ENCODE measurements around the gene L3MBTL2.
"Not testable (repeated sequence)": the region's sequence is repeated elsewhere in the genome, so short reads cannot be mapped to it uniquely, and the experiment has no call there.

The L3MBTL2 gene

GRCh38 chr22:41204992-41205900, at the start of gene L3MBTL2:
Gene L3MBTL2, plus strand, starts transcription at chr22:41205312. Its CDS starts 51 bp downstream, at chr22:41205363.
- FAIRE-seq (peak; percentile 95), DNase-seq (ENCODE audit: insufficient read length, low spot score) (peak; percentile 98)

- FAIRE-seq, result no peak
- DNase-seq (ENCODE audit: insufficient read length, low spot score), result no peak
These were observed 48.0 kb upstream of the L3MBTL2 start for GRCh38 chr22:41157083-41157482.

- FAIRE-seq, result no peak
- DNase-seq (ENCODE audit: insufficient read length, low spot score), result no peak
These were observed 36.0 kb upstream of the L3MBTL2 start for GRCh38 chr22:41169157-41169556.

GRCh38 chr22:41171996-41172395, 33.1 kb upstream of the L3MBTL2 start:
- no peak for DNase-seq (ENCODE audit: insufficient read length, low spot score)
- no peak for FAIRE-seq

- DNase-seq (ENCODE audit: insufficient read length, low spot score) (no peak), FAIRE-seq (no peak)
These were observed 29.6 kb upstream of the L3MBTL2 start for GRCh38 chr22:41175546-41175945.

- FAIRE-seq, result no peak
- no peak for DNase-seq (ENCODE audit: insufficient read length, low spot score)
These were observed 28.0 kb upstream of the L3MBTL2 start for GRCh38 chr22:41177040-41177621.

GRCh38 chr22:41177622-41178424, 27.3 kb upstream of the L3MBTL2 start:
- DNase-seq (ENCODE audit: insufficient read length, low spot score), result no peak
- no peak for FAIRE-seq

- no peak for DNase-seq (ENCODE audit: insufficient read length, low spot score)
- FAIRE-seq, result no peak
These were observed 26.6 kb upstream of the L3MBTL2 start for GRCh38 chr22:41178425-41178975.

- DNase-seq (ENCODE audit: insufficient read length, low spot score), result not testable (repeated sequence)
- FAIRE-seq, result peak; percentile 85
These were observed 24.8 kb upstream of the L3MBTL2 start for GRCh38 chr22:41180362-41180761.

GRCh38 chr22:41180926-41181325, 24.2 kb upstream of the L3MBTL2 start:
- DNase-seq (ENCODE audit: insufficient read length, low spot score) (no peak), FAIRE-seq (no peak)

- DNase-seq (ENCODE audit: insufficient read length, low spot score) (peak; percentile 66), FAIRE-seq (peak; percentile 44)
These were observed 23.5 kb upstream of the L3MBTL2 start for GRCh38 chr22:41181349-41182241.

GRCh38 chr22:41184679-41185078, 20.4 kb upstream of the L3MBTL2 start:
- DNase-seq (ENCODE audit: insufficient read length, low spot score) (no peak), FAIRE-seq (no peak)

GRCh38 chr22:41191467-41191866, 13.6 kb upstream of the L3MBTL2 start:
- FAIRE-seq, result no peak
- no peak for DNase-seq (ENCODE audit: insufficient read length, low spot score)

- FAIRE-seq, result no peak
These were observed 11.3 kb upstream of the L3MBTL2 start for GRCh38 chr22:41193829-41194228.

GRCh38 chr22:41197038-41197972, 7.8 kb upstream of the L3MBTL2 start:
- FAIRE-seq (peak; percentile 49), DNase-seq (ENCODE audit: insufficient read length, low spot score) (peak; percentile 78)

More at GRCh38 chr22:41193829-41194228, 11.3 kb upstream of the L3MBTL2 start:
- no peak for DNase-seq (ENCODE audit: insufficient read length, low spot score)

- DNase-seq (ENCODE audit: insufficient read length, low spot score) (peak; percentile 21), FAIRE-seq (no peak)
These were observed 7.0 kb upstream of the L3MBTL2 start for GRCh38 chr22:41198027-41198580.

- DNase-seq (ENCODE audit: insufficient read length, low spot score), result no peak
These were observed 4.0 kb upstream of the L3MBTL2 start for GRCh38 chr22:41201141-41201540.

GRCh38 chr22:41203118-41203517, 2.0 kb upstream of the L3MBTL2 start:
- FAIRE-seq, result no peak
- no peak for DNase-seq (ENCODE audit: insufficient read length, low spot score)

More at GRCh38 chr22:41201141-41201540, 4.0 kb upstream of the L3MBTL2 start:
- no peak for FAIRE-seq

All from HTR-8/SVneo (cell line).